Measurements from ENCODE around the gene C2. TPM values are rescaled to one million over a fixed set of nuclear protein-coding genes. Genes with fewer than 3 reads are reported as not detected.
A peak's percentile ranks its signal among the peaks of the same experiment; 100 is the strongest.

C2 gene
- total and polyA plus RNA-seq, 10 donors: 17.2 to 173 (median 69.5) TPM

DNA sequence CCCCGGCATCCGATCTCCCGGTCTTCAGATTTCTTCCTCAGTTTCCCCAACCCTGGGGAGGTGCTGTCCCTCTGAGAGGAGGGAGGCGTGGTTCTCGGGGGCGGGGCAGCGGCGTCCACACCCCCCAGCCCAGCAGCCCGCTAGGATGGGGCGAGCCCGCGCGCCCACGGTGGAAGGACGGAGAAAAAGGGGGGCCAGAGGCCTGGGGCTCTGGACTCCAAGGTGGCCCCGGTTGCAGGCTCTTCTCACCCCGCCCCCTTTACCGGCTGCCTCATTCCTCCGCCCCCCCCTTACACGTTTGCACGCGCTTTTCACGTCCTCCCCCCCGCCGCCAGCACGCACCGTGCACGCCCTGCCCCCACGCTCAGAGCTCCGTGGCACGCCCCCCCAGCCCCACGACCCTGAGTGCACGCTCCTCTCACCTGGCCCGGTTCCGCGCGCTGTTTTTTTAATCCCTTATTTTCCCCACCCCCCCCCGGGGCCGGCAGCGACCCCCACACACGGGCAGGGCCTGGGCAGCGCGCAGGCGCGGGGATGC is 26.0 kb upstream of the C2 start:
- no peaks in the 10 kb centered on the region for H3K36me3 ChIP-seq
- TF ChIP-seq, protein P1, sequence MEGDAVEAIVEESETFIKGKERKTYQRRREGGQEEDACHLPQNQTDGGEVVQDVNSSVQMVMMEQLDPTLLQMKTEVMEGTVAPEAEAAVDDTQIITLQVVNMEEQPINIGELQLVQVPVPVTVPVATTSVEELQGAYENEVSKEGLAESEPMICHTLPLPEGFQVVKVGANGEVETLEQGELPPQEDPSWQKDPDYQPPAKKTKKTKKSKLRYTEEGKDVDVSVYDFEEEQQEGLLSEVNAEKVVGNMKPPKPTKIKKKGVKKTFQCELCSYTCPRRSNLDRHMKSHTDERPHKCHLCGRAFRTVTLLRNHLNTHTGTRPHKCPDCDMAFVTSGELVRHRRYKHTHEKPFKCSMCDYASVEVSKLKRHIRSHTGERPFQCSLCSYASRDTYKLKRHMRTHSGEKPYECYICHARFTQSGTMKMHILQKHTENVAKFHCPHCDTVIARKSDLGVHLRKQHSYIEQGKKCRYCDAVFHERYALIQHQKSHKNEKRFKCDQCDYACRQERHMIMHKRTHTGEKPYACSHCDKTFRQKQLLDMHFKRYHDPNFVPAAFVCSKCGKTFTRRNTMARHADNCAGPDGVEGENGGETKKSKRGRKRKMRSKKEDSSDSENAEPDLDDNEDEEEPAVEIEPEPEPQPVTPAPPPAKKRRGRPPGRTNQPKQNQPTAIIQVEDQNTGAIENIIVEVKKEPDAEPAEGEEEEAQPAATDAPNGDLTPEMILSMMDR (IDR thresholded peaks at IDR 0.05 in 8 of 11, conservative IDR thresholded peaks at IDR 0.05 in 3 of 11): no peak
- peak in 2 of 3 donors; percentile 44 to 63 for TF ChIP-seq POLR2AphosphoS5 (IDR thresholded peaks at IDR 0.05)
- peak; percentile 91 for DNase-seq
- peak overlapping the region; percentile 42 to 88 (median 63) for H3K4me3 ChIP-seq
- peak overlapping the region; percentile 53 to 92 (median 82) for H3K27ac ChIP-seq
- peaks cover 33 to 60% (median 49%) of the 10 kb centered on the region in 6 donors for H3K4me1 ChIP-seq
- no peaks in the 10 kb centered on the region for H3K9me3 ChIP-seq
- intact Hi-C loops (cut with DNase I; ENCODE audit: low total_unique reads): no loop called here
- H3K27me3 ChIP-seq (replicated peaks in 1 of 7): no peaks in the 10 kb centered on the region
- 0 to 4% (median 2%) methylated on average over 27 to 45 of the region's 45 CpGs for WGBS, 5 donors

DNA sequence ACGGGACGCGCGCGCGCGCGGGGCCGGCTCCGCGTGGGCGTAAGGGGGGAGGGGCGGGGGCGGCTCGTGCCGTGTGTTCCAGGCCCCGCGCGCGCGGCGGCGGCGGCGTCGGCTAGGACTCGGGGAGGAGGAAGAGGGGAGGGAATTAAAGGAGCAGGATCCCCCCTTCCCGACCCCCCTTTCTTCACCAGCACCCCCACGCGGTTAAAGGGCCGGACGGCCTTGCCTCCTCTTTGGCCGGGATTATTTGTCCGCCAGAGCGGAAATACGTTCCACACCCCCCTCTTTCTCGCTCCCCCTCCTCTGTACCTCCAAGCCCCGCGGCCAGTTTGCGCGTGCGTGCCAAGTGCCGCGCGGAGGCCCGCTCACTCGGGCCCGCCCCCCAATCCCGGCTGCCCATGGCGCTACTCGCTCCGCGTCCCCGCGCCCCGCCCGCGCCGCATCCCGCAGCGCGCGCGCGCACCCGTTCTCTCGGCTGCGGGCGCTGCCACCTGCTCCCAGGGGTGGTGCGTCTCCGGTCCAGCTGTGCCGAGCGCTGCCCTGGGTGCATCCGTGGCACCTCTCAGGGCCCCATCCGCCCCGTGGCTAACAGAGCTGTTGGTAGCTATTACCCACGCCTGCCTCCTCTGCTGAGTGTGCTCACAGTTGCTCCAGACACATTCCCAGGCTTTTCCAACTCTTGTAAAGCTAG is 25.4 kb upstream of the C2 start, which contains the start of gene ZBTB12:
Gene ZBTB12, minus strand, starts transcription at position 134 of the 691 bp plus-strand sequence. CDS start 781 bp downstream, outside the sequence.
- DNase-seq: peak; percentile 96
- Histone ChIP-seq H3K27ac (peak within 1 kb of the TSS; percentile 53 to 92 (median 82)), H3K9me3 (no peaks in the 10 kb centered on the region), H3K4me1 (peaks cover 28 to 55% (median 44%) of the 10 kb centered on the region in 6 donors), H3K4me3 (peak within 1 kb of the TSS; percentile 42 to 88 (median 63)), H3K27me3 (replicated peaks in 1 of 7) (no peaks in the 10 kb centered on the region), H3K36me3 (no peaks in the 10 kb centered on the region)
- intact Hi-C loops (cut with DNase I; ENCODE audit: low total_unique reads): no loop called here
- WGBS, 5 donors: 0 to 1% (median 1%) methylated on average over 45 to 76 of the region's 77 CpGs
- peak in 1 of 3 donors; percentile 1 for TF ChIP-seq POLR2A (IDR thresholded peaks at IDR 0.05)
- peak; percentile 86 to 89 (median 87) for TF ChIP-seq POLR2AphosphoS5 (IDR thresholded peaks at IDR 0.05)
- TF ChIP-seq, protein P1 (IDR thresholded peaks at IDR 0.05 in 8 of 11, conservative IDR thresholded peaks at IDR 0.05 in 3 of 11): no peak

DNA sequence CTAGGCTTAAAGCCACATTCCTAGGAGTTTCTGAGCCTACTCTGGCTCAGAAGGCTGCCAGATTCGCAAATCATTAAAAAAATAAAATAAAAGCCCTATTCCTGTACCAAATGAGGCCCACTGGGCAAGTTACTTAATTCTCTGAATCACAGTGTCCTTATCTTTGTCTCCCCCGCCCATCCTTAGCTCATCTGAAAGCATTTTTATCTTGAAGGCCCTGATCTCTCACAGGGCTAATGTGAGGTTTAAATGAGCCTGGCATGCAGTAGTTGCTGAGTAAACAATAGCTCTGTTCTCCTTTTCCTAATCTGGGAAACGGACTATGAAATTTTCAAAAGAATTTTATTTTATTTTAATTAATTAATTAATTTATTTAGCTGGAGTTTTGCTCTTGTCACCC is 23.6 kb upstream of the C2 start:
- TF ChIP-seq, protein P1 (IDR thresholded peaks at IDR 0.05 in 8 of 11, conservative IDR thresholded peaks at IDR 0.05 in 3 of 11): no peak
- TF ChIP-seq POLR2A (IDR thresholded peaks at IDR 0.05): no peak
- no peak for TF ChIP-seq POLR2AphosphoS5 (IDR thresholded peaks at IDR 0.05)
- Histone ChIP-seq H3K4me1 (peaks cover 22 to 49% (median 34%) of the 10 kb centered on the region in 6 donors), H3K9me3 (no peaks in the 10 kb centered on the region), H3K36me3 (no peaks in the 10 kb centered on the region), H3K27me3 (replicated peaks in 1 of 7) (no peaks in the 10 kb centered on the region), H3K4me3 (no peak overlapping the region), H3K27ac (no peak overlapping the region)
- no peak for DNase-seq
- intact Hi-C loops (cut with DNase I; ENCODE audit: low total_unique reads): no loop called here
- WGBS, 5 donors: 70 to 93% (median 90%) methylated on average over 3 of the region's 3 CpGs

DNA sequence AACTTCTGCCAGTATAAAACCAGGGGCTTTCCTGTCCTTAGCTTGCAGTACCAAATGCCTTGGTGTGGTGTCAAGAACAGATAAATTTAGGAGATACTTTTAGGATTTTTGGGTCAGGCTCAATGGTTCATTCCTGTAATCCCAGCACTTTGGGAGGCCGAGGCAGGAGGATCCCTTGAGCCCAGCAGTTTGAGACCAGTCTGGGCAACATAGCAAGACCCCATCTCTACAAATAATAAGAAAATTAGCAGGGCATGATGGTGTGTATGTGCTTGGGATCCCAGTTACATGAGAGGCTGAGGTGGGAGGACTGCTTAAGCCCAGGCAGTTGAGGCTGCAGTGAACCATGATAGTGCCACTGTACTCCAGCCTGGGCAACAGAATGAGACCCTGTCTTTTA is 22.5 kb upstream of the C2 start:
- Histone ChIP-seq H3K36me3 (no peaks in the 10 kb centered on the region), H3K4me3 (no peak overlapping the region), H3K9me3 (no peaks in the 10 kb centered on the region), H3K27ac (no peak overlapping the region), H3K4me1 (peaks cover 14 to 38% (median 23%) of the 10 kb centered on the region in 6 donors), H3K27me3 (replicated peaks in 1 of 7) (no peaks in the 10 kb centered on the region)
- TF ChIP-seq POLR2A (IDR thresholded peaks at IDR 0.05) (no peak), POLR2AphosphoS5 (IDR thresholded peaks at IDR 0.05) (no peak)
- TF ChIP-seq, protein P1 (IDR thresholded peaks at IDR 0.05 in 8 of 11, conservative IDR thresholded peaks at IDR 0.05 in 3 of 11): no peak
- intact Hi-C loops (cut with DNase I; ENCODE audit: low total_unique reads): no loop called here
- DNase-seq: peak; percentile 8
- WGBS, 5 donors: 65 to 91% (median 83%) methylated on average over 1 of the region's 1 CpG
